CMK (cell line): ENCODE measurements around the gene CCT8.

Source experiments
- DNase-seq: peaks from one replicate; pipeline ENCODE4 v3.0.0-alpha.2; 2010; ENCODE audit warnings: low read depth

CCT8 gene

GRCh38 chr21:29077651-29078090, 4.2 kb upstream of the CCT8 start:
- DNase-seq: no peak

GRCh38 chr21:29076731-29077640, 3.5 kb upstream of the CCT8 start:
- DNase-seq: peak; percentile 52

- DNase-seq: peak; percentile 61
Observed at GRCh38 chr21:29075706-29076466, 2.4 kb upstream of the CCT8 start.

GRCh38 chr21:29074783-29075182, 1.3 kb upstream of the CCT8 start:
- DNase-seq: peak; percentile 52

GRCh38 chr21:29074007-29074376, 544 bp upstream of the CCT8 start:
- no peak for DNase-seq

GRCh38 chr21:29072873-29073221, 601 bp downstream of the CCT8 start:
- DNase-seq: no peak

GRCh38 chr21:29064850-29065481, 8.5 kb downstream of the CCT8 start:
- DNase-seq: no peak

- no peak for DNase-seq
Observed at GRCh38 chr21:29056538-29057050, 16.9 kb downstream of the CCT8 start.

- DNase-seq: no peak
Observed at GRCh38 chr21:29056005-29056404, 17.4 kb downstream of the CCT8 start.

- no peak for DNase-seq
Observed at GRCh38 chr21:29055080-29055479, 18.4 kb downstream of the CCT8 start.

GRCh38 chr21:29053656-29054055, 19.8 kb downstream of the CCT8 start:
- DNase-seq: no peak

GRCh38 chr21:29053011-29053553, 20.4 kb downstream of the CCT8 start:
- no peak for DNase-seq

GRCh38 chr21:29052224-29052623, 21.2 kb downstream of the CCT8 start:
- no peak for DNase-seq

- DNase-seq: no peak
Observed at GRCh38 chr21:29034678-29035077, 38.8 kb downstream of the CCT8 start.

GRCh38 chr21:29033871-29034270, 39.6 kb downstream of the CCT8 start:
- DNase-seq: no peak

GRCh38 chr21:29033301-29033700, 40.1 kb downstream of the CCT8 start:
- no peak for DNase-seq

- DNase-seq: no peak
Observed at GRCh38 chr21:29030909-29031308, 42.5 kb downstream of the CCT8 start.

- DNase-seq: no peak
Observed at GRCh38 chr21:29029524-29029923, 43.9 kb downstream of the CCT8 start.

- no peak for DNase-seq
Observed at GRCh38 chr21:29025328-29025713, 48.1 kb downstream of the CCT8 start.

- DNase-seq: peak; percentile 100
Observed at GRCh38 chr21:29024474-29025327, 48.7 kb downstream of the CCT8 start, which contains the start of gene USP16. Gene USP16, plus strand, starts transcription at chr21:29024668. Its CDS starts 3,246 bp downstream, at chr21:29027914.

- DNase-seq: no peak
Observed at GRCh38 chr21:29022166-29022565, 51.3 kb downstream of the CCT8 start.
